Esophagus muscularis mucosa (tissue), 4 donors: ENCODE data around the gene PRSS53. TPM values are rescaled to one million over a fixed set of nuclear protein-coding genes. Genes with fewer than 3 reads are reported as not detected.

Experiments used
- DNase-seq: peaks from one replicate; pipeline ENCODE4 v3.0.0-alpha.2; 2017; ENCODE audit errors: extremely low spot score
- H3K27ac ChIP-seq, 4 donors: fragments of 200-600 bp; sonication (generic); replicated peaks in 1 of 4; 1 replicate in 3 of 4; 2 replicates in 1 of 4; pipeline ENCODE4 v1.5.1; 2016 to 2019; ENCODE audit warnings: mild to moderate bottlenecking in 1 of 4
- H3K27me3 ChIP-seq, 4 donors: fragments of 200-600 bp; sonication (generic); one replicate each; pipeline versions ENCODE4 v1.5.1 to v1.6.0; 2016 to 2019
- H3K36me3 ChIP-seq, 4 donors: fragments of 200-600 bp; sonication (generic); one replicate each; pipeline ENCODE4 v1.5.1; 2016 to 2019
- H3K4me1 ChIP-seq, 4 donors: fragments of 200-600 bp; sonication (generic); one replicate each; pipeline ENCODE4 v1.5.1; 2016 to 2019
- H3K4me3 ChIP-seq, 4 donors: fragments of 200-600 bp; sonication (generic); 1 replicate in 2 of 4; 2 replicates in 2 of 4; pipeline ENCODE4 v1.5.1; 2016 to 2019; ENCODE audit warnings: mild to moderate bottlenecking in 4 of 4, moderate library complexity in 1 of 4
- H3K9me3 ChIP-seq, 4 donors: fragments of 200-600 bp; sonication (generic); 1 replicate in 3 of 4; 2 replicates in 1 of 4; pipeline ENCODE4 v1.5.1; 2016 to 2019
- CTCF ChIP-seq, 3 experiments: fragments of 200-600 bp in 2 of 3; fragments of 450-650 bp in 1 of 3; sonication (generic) in 2 of 3; IDR thresholded peaks; one replicate each; pipeline ENCODE4 v1.5.1; 2017 to 2019; ENCODE audit warnings: antibody characterized with exemption in 3 of 3, mild to moderate bottlenecking in 2 of 3, moderate library complexity in 1 of 3
- EP300 ChIP-seq: sonication (generic); formaldehyde crosslinking; IDR thresholded peaks from one replicate; pipeline ENCODE4 v1.6.1; 2017; ENCODE audit warnings: antibody characterized with exemption
- POLR2A ChIP-seq: fragments of 450-650 bp; IDR thresholded peaks from one replicate; pipeline ENCODE4 v1.6.1; 2017; ENCODE audit warnings: antibody characterized with exemption, moderate library complexity, mild to moderate bottlenecking, low read depth
- POLR2AphosphoS5 ChIP-seq, 2 donors: sonication (generic); formaldehyde crosslinking; IDR thresholded peaks; one replicate each; pipeline ENCODE4 v1.6.1; 2017; ENCODE audit warnings: antibody characterized with exemption in 2 of 2
- WGBS: methylation state at CpG from one replicate; pipeline ENCODE4 v1.1.5; 2018; 5-methylcytosine and 5-hydroxymethylcytosine counted together
- intact Hi-C: fragments of 100-400 bp; cut with DNase I; formaldehyde crosslinking; loops from one replicate; pipeline ENCODE4 v1.15.1; 2023
- total RNA-seq, 4 donors: library from RNA; depleted of rRNA; stranded (reverse); fragments of >200 nt; gene quantifications; one replicate each; pipeline versions ENCODE4 v1.1.0 to v1.2.1, GENCODE V29; 2016

PRSS53 gene
- total RNA-seq, 4 donors from 2014 or later: 0.83 to 2.3 (median 1.2) TPM

GRCh38 chr16:31131841-31132271 lies 43.1 kb upstream of the PRSS53 start:
- Histone ChIP-seq H3K27ac (no peak overlapping the region), H3K4me3 (no peak overlapping the region), H3K9me3 (no peaks in the 10 kb centered on the region), H3K4me1 (peaks cover 11 to 27% (median 22%) of the 10 kb centered on the region in 4 donors), H3K27me3 (peaks cover 0 to 25% (median 1%) of the 10 kb centered on the region in 4 donors), H3K36me3 (peaks cover 47 to 66% (median 62%) of the 10 kb centered on the region in 4 donors)
- intact Hi-C loops: no loop called here
- TF ChIP-seq CTCF (IDR thresholded peaks at IDR 0.05): no peak
- no peak for TF ChIP-seq POLR2AphosphoS5 (IDR thresholded peaks at IDR 0.05)
- TF ChIP-seq POLR2A: no peak
- TF ChIP-seq EP300: no peak
- 100% methylated on average over 1 of the region's 5 CpGs for WGBS
- no peak for DNase-seq

- TF ChIP-seq CTCF (IDR thresholded peaks at IDR 0.05): no peak
- TF ChIP-seq POLR2A: no peak
- no peak for TF ChIP-seq EP300
- no peak for TF ChIP-seq POLR2AphosphoS5 (IDR thresholded peaks at IDR 0.05)
- intact Hi-C loops: no loop called here
- Histone ChIP-seq H3K27ac (no peak overlapping the region), H3K9me3 (no peaks in the 10 kb centered on the region), H3K4me3 (no peak overlapping the region), H3K27me3 (peaks cover 0 to 21% (median 1%) of the 10 kb centered on the region in 4 donors), H3K36me3 (peaks cover 47 to 70% (median 66%) of the 10 kb centered on the region in 4 donors), H3K4me1 (peaks cover 11 to 27% (median 22%) of the 10 kb centered on the region in 4 donors)
- WGBS: 90% methylated on average over 8 of the region's 11 CpGs
- no peak for DNase-seq
Observed at GRCh38 chr16:31131416-31131815, 42.7 kb upstream of the PRSS53 start.

GRCh38 chr16:31130899-31131298 lies 42.2 kb upstream of the PRSS53 start:
- WGBS: 73% methylated on average over 2 of the region's 6 CpGs

GRCh38 chr16:31130336-31130891 lies 41.7 kb upstream of the PRSS53 start:
- H3K4me1 ChIP-seq: peaks cover 10 to 27% (median 22%) of the 10 kb centered on the region in 4 donors
- intact Hi-C loops: no loop called here
- no peak overlapping the region for H3K4me3 ChIP-seq
- H3K27ac ChIP-seq: peak overlapping the region in 3 of 4 donors; percentile 47 to 71 (median 63)
- H3K27me3 ChIP-seq: peaks cover 0 to 10% (median 0%) of the 10 kb centered on the region in 4 donors
- TF ChIP-seq EP300 (no peak), POLR2A (no peak), CTCF (IDR thresholded peaks at IDR 0.05) (no peak), POLR2AphosphoS5 (IDR thresholded peaks at IDR 0.05) (no peak)
- 82% methylated on average over 2 of the region's 10 CpGs for whole genome bisulfite sequencing
- no peak for DNase-seq
- H3K36me3 ChIP-seq: peaks cover 47 to 78% (median 74%) of the 10 kb centered on the region in 4 donors
- H3K9me3 ChIP-seq: no peaks in the 10 kb centered on the region

More at GRCh38 chr16:31130899-31131298, 42.2 kb upstream of the PRSS53 start:
- peaks cover 11 to 27% (median 22%) of the 10 kb centered on the region in 4 donors for H3K4me1 ChIP-seq
- H3K36me3 ChIP-seq: peaks cover 47 to 75% (median 70%) of the 10 kb centered on the region in 4 donors
- intact Hi-C loops: no loop called here
- H3K27ac ChIP-seq: no peak overlapping the region
- TF ChIP-seq POLR2AphosphoS5 (IDR thresholded peaks at IDR 0.05) (no peak), CTCF (IDR thresholded peaks at IDR 0.05) (no peak), EP300 (no peak), POLR2A (no peak)
- H3K4me3 ChIP-seq: no peak overlapping the region
- H3K9me3 ChIP-seq: no peaks in the 10 kb centered on the region
- DNase-seq: no peak
- H3K27me3 ChIP-seq: peaks cover 0 to 15% (median 1%) of the 10 kb centered on the region in 4 donors
